GM21529 (cell line): ENCODE measurements around the gene GABRA4.
A peak's percentile ranks its signal among the peaks of the same experiment; 100 is the strongest.

Experiments used
- ATAC-seq: cut with Tn5 transposase; IDR thresholded peaks from one replicate; pipeline ENCODE4 v1.9.1; 2021; ENCODE audit not compliant: unreplicated experiment

The GABRA4 gene

GRCh38 chr4:46931981-46932380 is 61.4 kb downstream of the GABRA4 start:
- ATAC-seq = peak; percentile 90

GRCh38 chr4:46930891-46931290 is 62.5 kb downstream of the GABRA4 start:
- no peak for ATAC-seq

GRCh38 chr4:46927201-46927600 is 66.2 kb downstream of the GABRA4 start:
- no peak for ATAC-seq

- no peak for ATAC-seq
Observed at GRCh38 chr4:46924789-46925529, 68.4 kb downstream of the GABRA4 start.

GRCh38 chr4:46922205-46922604 is 71.2 kb downstream of the GABRA4 start:
- ATAC-seq = no peak

GRCh38 chr4:46909078-46909477 is 84.3 kb downstream of the GABRA4 start, which contains the start of gene COX7B2:
COX7B2 (minus strand) TSS chr4:46909245; CDS start chr4:46735192, 174,053 bp downstream.
- ATAC-seq = no peak

- no peak for ATAC-seq
Observed at GRCh38 chr4:46908148-46908547, 85.2 kb downstream of the GABRA4 start.

GRCh38 chr4:46900082-46900481 is 93.3 kb downstream of the GABRA4 start:
- ATAC-seq = no peak

- no peak for ATAC-seq
Observed at GRCh38 chr4:46894826-46895225, 98.6 kb downstream of the GABRA4 start.

GRCh38 chr4:46890056-46890455 is 103.3 kb downstream of the GABRA4 start:
- no peak for ATAC-seq

- ATAC-seq = no peak
Observed at GRCh38 chr4:46889410-46889809, 104.0 kb downstream of the GABRA4 start.

- no peak for ATAC-seq
Observed at GRCh38 chr4:46886711-46887110, 106.7 kb downstream of the GABRA4 start.

GRCh38 chr4:46878641-46879040 is 114.7 kb downstream of the GABRA4 start:
- no peak for ATAC-seq

- no peak for ATAC-seq
Observed at GRCh38 chr4:46874811-46875210, 118.6 kb downstream of the GABRA4 start.

- ATAC-seq = no peak
Observed at GRCh38 chr4:46870411-46870810, 123.0 kb downstream of the GABRA4 start.
